GM19397 (cell line): ENCODE measurements around the gene TRIP13.
"Not testable (repeated sequence)": the region's sequence is repeated elsewhere in the genome, so short reads cannot be mapped to it uniquely, and the experiment has no call there.

ENCODE experiments used
- ATAC-seq: cut with Tn5 transposase; IDR thresholded peaks from one replicate; pipeline ENCODE4 v1.9.1; 2021; ENCODE audit warnings: mild to moderate bottlenecking, moderate library complexity; ENCODE audit not compliant: unreplicated experiment

The TRIP13 gene, protein sequence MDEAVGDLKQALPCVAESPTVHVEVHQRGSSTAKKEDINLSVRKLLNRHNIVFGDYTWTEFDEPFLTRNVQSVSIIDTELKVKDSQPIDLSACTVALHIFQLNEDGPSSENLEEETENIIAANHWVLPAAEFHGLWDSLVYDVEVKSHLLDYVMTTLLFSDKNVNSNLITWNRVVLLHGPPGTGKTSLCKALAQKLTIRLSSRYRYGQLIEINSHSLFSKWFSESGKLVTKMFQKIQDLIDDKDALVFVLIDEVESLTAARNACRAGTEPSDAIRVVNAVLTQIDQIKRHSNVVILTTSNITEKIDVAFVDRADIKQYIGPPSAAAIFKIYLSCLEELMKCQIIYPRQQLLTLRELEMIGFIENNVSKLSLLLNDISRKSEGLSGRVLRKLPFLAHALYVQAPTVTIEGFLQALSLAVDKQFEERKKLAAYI

DNA sequence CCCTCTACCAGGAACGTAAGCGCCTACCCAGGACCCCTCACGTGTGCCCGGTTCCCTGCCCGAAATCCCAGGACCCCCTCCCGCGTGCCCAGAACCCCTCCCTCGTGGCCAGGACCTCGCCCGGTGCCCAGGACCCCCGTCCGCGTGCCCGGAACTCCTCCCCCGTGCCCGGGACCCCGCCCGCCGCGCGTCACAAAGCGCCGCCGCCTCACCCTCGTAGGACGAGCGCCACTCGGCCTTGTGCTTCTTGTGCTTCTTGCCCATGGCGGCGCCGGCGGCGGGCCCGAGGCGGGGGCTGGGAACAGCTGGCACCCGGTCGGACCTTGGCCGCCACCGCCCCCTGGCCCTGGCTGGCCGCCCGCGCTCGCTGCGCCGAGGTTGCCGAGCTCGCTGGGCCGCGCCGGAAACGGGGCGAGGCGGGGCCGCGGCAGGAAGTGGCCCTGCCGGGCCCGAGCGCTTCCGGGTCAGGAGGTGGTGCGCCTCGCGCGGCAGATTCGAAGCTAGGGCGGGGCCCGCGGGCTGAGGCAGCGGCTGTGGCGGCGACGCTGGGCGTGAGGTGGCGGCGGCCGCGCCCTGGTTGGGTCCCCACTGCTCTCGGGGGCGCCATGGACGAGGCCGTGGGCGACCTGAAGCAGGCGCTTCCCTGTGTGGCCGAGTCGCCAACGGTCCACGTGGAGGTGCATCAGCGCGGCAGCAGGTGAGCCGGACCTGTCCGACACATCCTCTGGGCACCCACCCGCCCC lies at the start of gene TRIP13, which contains the start of gene BRD9:
Gene TRIP13 (plus strand): TSS at position 491 of the 743 bp plus-strand sequence. CDS start 115 bp downstream, at position 606.
Gene BRD9 (minus strand): TSS at position 408 of the 743 bp plus-strand sequence. CDS start 144 bp downstream, at position 264.
- peak; percentile 93 for ATAC-seq

DNA sequence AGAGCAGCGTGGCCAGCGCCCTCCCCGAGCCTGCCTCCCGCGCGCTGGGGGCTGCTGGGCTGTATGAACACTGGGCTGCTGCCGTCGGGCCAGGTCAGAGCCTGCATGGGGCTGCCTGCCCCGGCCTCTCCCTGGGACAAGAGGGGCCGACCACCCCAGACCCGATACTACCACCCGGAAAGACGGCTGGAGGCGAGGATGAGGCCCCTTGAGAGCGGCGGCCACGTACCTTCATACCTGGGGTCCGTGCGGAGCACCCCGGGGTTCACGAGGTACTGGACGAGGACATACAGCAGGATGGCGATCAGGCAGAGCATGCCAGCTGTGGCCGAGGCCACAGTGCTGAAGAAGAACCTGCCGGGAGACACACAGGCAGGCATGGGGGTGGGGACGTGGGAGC lies 49.3 kb upstream of the TRIP13 start:
- not testable (repeated sequence) for ATAC-seq

DNA sequence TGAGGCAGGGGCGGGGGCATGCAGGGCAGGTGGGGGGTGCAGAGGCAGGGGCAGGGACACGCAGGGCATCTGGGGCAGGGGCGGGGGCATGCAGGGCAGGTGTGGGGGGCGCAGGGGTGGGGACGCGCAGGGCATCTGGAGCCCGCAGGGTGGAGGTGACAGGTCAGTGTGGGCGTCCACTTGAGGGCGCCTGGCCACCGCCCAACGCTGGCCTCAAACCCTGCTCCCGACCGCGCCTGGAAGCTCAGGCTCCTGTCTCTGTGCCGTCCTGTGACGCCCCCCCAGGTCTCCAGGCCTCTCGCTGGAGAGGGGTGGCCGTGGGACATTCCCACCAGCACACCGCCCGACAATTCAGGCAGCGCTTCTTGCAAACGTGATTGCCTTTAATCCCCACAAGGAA lies 48.8 kb upstream of the TRIP13 start:
- not testable (repeated sequence) for ATAC-seq

DNA sequence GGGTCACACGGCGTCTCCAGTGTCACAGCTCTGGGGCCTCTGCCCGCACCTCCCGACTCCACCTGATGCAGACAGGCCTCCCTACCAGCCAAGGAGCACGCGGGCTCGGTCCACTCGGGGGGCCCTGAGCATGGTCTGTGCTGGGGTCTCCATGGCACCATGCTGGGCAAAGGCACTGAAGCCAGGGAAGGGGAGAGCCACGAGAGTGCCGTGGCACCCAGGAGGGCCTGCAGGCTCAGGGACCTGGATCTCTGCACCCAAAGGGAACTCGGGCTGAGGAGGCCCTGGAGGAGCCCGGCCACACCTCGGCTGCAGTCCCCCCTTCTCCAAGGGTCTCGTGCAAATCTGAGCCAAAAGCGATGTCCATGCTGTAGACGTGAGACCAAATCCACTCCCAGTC lies 48.3 kb upstream of the TRIP13 start:
- ATAC-seq: not testable (repeated sequence)

DNA sequence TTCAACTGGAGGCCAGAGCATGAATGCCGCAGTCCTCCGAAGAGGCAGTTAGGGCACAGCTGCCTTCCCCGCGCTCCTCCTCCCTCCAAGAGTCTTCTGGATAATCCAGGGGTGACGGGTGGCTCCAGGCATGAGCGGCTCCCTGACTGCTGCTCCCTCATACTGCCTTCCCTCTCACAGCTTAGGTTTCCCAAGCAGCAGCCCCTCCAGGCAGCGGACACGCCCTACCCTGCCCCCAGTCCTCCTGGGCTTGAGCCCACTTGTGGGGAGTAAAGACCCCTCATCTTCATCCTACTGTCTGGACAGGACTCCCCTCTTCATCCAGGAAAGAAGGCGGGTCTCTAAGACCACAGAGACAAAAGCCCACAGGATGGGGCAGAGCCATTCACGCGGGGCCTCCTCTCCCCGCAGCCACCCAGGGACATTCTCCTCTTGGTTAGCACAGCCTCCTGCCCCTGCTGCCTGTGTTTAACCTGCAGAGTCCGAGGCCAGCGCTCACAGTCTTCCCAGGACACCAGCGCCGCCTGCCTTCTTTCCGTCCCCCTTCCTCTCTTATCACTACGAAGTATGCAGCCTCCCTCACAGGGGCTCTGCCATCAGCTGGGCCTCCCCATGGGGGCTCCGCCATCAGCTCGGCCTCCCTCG lies 47.5 kb upstream of the TRIP13 start:
- ATAC-seq: not testable (repeated sequence)

DNA sequence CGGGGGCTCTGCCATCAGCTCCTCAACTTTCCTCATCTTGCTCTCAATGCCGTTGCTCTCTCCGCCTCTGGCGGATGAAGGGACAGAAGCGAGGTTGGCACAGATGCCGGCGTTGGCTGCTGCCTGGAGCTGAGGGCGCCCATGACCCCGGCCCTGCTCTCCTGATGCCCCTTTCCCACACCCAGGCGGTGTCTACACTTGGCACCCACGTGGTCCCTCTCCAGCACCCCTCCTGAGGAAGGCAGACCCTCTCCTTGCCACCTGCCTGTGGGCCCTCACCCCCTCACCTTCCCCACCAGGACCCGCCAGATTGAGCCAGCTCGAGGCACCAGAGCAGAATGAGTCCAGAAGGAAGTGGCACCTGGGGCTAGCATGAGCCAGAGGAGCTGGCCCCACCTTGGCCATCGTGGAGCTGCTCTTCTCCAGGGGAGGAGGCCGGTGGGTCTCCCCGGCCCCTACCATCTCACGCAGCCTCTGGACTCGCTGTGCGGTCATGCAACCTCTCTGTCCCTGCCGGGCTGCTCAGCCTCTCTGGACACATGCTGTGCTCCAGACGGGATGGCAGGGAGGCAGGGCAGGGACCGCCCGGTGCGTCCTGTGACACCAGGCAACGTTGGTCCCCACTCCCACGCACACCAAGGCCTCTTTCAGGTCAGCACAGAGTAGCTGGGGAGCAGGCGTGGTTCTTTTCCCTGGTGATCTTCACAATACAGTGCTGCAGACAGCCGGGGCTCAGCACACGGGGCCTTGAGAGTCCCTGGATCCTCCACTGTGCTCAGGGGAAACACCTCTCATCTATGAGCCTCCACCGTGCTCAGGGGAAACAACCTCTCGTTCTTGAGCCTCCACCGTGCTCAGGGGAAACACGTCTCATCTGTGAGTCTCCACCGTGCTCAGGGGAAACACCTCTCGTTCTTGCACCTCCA lies 46.7 kb upstream of the TRIP13 start:
- not testable (repeated sequence) for ATAC-seq

DNA sequence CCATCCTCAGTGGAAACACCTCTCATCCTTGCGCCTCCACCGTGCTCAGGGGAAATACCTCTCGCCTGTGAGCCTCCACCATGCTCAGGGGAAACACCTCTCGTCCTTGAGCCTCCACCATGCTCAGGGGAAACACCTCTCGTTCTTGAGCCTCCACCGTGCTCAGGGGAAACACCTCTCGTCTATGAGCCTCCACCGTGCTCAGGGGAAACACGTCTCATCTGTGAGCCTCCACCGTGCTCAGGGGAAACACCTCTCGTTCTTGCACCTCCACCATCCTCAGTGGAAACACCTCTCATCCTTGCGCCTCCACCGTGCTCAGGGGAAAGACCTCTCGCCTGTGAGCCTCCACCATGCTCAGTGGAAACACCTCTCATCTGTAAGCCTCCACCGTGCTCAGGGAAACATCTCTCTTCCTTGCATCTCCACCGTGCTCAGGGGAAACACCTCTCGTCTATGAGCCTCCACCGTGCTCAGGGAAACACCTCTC lies 46.0 kb upstream of the TRIP13 start:
- not testable (repeated sequence) for ATAC-seq

DNA sequence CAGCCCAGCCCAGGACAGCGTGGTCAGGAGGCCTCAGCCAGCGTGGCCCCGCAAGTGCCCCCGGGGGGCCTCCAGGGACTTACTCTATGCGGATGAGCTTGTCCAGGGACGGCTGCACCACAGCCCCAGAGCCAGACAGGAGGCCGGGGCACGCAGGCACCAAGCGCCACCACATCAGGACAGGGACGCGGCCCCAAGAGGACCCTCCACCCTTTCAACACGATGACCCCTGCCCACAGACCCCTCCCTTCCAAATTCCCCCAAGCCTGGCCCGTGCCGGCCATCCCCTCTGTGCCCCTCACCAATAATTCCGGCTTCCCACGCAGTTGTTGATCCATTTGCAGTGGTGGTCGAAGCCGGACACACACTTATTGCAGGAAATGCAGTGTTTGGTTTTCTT lies 45.5 kb upstream of the TRIP13 start:
- not testable (repeated sequence) for ATAC-seq

DNA sequence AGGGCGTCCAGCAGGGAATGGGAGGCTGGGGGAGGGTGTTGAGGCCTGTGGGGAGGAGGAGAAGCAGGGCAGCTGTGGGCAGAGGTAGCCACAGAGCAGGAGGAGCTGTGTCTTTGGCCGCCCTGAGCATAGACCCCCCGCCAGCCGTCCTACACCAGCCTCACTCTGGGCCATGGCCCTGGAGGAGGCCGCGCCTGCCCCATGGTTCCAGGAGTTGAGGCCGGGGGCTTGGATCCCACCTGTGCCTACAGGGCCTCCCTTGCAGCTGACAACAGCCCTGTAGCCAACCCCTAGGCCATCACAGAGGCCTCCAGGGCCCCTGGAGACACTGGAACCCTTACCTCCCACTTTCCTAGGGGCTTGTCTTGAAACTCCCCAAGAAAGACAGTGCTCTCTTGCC lies 44.9 kb upstream of the TRIP13 start:
- ATAC-seq: not testable (repeated sequence)

DNA sequence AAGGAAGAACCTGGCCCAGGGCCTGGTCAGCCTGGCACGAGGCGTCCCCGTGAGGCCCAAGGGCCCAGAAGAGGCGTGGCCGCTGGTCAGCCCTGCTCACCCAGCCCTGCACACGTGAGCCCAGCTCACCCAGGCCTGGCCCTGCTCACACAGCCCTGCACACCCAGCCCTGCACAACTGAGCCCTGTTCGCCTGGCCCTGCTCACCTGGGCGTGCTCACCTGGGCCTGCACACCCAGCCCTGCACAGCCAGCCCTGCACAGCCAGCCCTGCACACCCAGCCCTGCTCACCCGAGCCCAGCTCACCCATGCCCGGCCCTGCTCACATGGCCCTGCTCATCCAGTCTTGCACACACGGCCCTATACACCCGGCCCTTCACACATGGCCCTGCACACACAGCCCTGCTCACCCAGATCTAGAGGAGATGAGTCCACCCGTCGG lies 44.0 kb upstream of the TRIP13 start:
- ATAC-seq: no peak

DNA sequence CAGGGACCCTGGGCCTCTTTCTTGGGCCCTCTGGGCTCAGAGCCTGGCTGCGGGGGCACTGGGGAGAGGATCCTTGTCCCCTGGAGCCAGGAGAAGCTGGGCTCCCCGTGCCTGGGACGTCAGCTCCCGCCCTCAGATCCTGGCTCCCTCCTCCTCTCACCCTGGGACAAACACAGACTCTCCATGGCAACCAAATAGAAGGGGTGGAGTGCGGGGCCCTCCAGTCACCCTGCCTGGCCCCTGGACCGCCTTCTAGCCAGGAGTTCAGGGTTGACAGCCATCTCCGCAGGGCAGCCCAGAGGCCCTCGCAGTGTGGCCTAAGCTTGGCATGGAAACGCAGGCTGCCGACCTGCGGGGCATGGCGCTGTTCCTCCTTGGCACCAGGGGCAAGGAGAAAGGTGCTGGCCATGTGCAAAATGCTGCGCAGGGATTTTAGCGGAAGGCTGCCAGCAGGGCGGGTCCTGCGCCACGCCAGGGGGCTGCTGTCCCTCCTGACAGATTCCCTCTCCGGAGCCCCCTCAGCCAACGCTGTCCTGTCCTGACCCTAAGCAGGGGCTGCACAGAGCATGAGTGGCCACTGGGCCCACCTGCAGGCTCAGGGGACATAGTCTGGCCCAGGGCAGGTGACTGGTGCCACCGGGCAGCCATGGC lies 42.9 kb upstream of the TRIP13 start:
- ATAC-seq: no peak

DNA sequence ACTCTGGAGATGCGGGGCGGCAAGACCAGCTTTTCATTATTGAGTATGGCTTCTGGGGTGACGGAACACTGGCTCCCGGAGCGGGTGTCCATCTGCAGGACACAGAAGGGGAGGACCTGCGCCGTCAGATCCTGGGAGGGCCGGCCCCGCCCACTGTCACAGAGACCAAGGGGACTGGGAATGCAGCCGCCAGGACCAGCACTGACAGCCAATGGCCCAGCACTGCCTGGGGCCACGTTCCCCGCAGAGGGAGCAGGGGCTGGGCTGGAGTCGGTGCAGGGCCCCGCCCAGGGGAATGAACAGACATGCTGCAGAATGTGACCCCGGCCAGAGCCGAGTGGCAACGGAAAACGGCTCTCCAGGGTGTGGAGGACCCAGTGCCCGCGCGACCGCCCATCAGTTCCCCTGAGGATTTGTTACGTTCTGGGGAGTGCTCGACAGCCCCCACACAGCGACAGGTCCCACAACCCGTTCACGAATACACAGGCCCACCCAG lies 42.1 kb upstream of the TRIP13 start, which contains the start of gene ZDHHC11:
Gene ZDHHC11 (minus strand): TSS at position 476 of the 496 bp plus-strand sequence. CDS start 384 bp downstream, at position 92.
- no peak for ATAC-seq

DNA sequence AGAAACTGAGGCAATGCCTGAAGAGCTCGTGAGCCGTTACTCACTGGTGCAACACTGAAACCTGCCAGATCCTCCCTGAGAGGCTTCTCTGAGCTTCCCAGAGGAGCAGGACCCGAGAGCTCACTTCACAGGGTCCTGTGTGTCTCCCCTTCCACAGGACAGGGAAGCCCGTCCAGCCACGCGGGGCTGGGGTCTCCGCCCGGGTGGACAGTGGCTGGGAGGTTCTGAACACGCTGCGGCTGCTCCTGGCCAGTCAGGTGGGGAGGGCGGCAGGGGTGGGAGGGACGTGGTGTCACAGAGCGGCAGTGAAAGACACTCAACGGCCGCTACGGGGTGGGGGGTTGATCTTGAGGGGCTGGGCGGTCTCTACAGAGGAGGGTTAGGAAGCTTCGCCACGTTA lies 41.6 kb upstream of the TRIP13 start:
- no peak for ATAC-seq

DNA sequence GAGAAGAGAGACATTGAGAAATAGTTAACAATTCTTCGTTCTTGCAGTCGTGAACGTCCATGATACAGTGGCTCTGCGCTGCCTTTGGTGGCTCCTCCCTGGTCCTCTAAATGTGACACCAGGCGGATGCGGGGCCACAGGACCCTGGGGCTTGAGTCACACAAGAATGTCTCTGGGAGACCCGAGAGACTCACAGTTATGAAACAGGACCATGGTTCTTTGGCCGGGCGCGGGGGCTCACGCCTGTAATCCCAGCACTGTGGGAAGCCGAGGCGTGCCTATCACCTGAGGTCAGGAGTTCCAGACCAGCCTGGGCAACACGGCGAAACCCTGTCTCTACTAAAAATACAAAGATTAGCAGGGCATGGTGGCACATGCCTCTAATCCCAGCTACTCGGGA lies 41.1 kb upstream of the TRIP13 start:
- no peak for ATAC-seq

DNA sequence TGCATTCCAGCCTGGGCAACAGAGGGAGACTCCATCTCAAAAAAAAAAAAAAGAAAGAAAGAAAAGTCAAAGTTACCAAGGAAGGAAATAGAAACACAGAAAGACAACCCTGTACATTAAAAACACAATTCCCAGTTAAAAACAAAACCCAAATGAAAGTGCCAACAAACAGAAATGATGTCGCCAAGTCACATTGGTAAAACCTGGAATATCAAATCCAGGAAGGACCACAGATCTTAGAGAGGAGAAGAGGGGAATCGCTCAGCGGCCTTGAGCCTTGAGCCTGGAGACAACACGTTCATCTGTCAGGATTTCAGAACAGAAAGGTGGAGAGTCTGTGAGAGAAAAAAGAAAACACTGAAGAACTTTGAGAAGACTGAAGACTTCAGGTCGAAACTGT lies 40.7 kb upstream of the TRIP13 start:
- no peak for ATAC-seq

DNA sequence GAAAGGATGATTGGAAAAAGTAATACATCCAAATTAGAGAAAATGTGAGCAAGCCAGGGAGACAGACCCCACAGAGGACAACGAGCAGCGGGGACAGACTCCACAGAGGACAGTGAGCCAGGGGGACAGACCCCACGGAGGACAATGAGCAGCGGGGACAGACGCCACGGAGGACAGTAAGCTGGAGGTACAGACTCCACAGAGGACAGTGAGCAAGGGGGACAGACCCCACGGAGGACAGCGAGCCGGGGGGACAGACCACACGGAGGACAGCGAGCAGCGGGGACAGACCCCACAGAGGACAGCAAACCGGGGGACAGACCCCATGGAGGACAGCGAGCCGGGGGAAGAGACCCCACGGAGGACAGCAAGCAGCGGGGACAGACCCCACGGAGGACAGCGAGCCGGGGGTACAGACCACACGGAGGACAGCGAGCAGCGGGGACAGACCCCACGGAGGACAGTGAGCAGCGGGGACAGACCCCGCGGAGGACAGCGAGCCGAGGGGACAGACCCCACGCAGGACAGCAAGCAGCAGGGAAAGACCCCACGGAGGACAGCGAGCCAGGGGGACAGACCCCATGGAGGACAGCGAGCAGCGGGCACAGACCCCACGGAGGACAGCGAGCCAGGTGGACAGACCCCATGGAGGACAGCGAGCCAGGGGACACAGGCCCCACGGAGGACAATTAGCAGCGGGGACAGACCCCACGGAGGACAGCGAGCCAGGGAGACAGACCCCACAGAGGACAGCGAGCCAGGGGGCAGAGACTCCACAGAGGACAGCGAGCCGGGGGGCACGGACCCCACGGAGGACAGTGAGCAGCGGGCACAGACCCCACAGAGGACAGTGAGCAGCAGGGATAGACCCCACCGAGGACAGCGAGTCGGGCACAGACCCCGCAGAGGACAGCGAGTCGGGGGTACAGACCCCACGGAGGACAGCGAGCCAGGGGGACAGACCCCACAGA lies 40.0 kb upstream of the TRIP13 start:
- no peak for ATAC-seq

DNA sequence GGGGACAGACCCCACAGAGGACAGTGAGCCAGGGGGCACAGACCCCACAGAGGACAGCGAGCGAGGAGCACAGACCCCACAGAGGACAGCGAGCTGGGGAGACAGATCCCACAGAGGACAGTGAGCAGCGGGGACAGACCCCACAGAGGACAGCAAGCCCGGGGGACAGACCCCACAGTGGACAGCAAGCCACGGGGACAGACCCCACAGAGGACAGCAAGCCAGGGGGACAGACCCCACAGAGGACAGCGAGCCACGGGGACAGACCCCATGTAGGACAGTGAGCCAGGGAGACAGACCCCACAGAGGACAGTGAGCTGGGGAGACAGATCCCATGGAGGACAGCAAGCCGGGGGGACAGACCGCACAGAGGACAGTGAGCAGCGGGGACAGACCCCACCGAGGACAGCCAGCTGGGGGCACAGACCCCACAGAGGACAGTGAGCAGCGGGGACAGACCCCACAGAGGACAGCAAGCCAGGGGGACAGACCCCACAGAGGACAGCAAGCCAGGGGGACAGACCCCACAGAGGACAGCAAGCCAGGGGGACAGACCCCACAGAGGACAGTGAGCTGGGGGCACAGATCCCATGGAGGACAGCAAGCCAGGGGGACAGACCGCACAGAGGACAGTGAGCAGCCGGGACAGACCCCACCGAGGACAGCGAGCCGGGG lies 39.1 kb upstream of the TRIP13 start:
- not testable (repeated sequence) for ATAC-seq
